ENCODE measurements around the gene FOXJ2.

GRCh38 chr12:8052679-8053078 is 20.2 kb downstream of the FOXJ2 start:
- TF ChIP-seq POLR2A (IDR thresholded peaks at IDR 0.05; ENCODE audit: low read length) (no peak), GATA1 (IDR thresholded peaks at IDR 0.05; ENCODE audit: low read depth, low read length) (no peak)

All from erythroblast (primary cell).